SK-N-SH treated with all-trans-retinoic acid at 6 μM for 48 hours (cell line): Measurements from ENCODE around the gene BNC2.

Experiments
- ARNTL ChIP-seq: fragments of 450-650 bp; formaldehyde crosslinking; IDR thresholded peaks from 2 replicates; pipeline ENCODE4 v1.5.0; 2020; ENCODE audit warnings: low read depth, mild to moderate bottlenecking, moderate library complexity, borderline replicate concordance
- CREB5 ChIP-seq: fragments of 250-450 bp; sonication (Bioruptor Pico); IDR thresholded peaks from 2 replicates; pipeline ENCODE4 v1.5.1; 2020; ENCODE audit warnings: low read depth, mild to moderate bottlenecking, moderate library complexity
- CSRNP3 ChIP-seq: fragments of 250-450 bp; sonication (Bioruptor Pico); IDR thresholded peaks from 2 replicates; pipeline ENCODE4 v1.5.1; 2021; ENCODE audit warnings: mild to moderate bottlenecking, moderate library complexity
- ESRRG ChIP-seq: fragments of 250-450 bp; sonication (Bioruptor Pico); IDR thresholded peaks from 2 replicates; pipeline ENCODE4 v1.6.1; 2021; ENCODE audit warnings: mild to moderate bottlenecking
- OSR1 ChIP-seq: fragments of 250-450 bp; sonication (Bioruptor Pico); IDR thresholded peaks from 2 replicates; pipeline ENCODE4 v1.8.0; 2022; ENCODE audit warnings: moderate library complexity, mild to moderate bottlenecking, inconsistent platforms
- PATZ1 ChIP-seq: fragments of 250-450 bp; sonication (Bioruptor Pico); IDR thresholded peaks from 2 replicates; pipeline ENCODE4 v1.8.0; 2020; ENCODE audit warnings: mild to moderate bottlenecking, moderate library complexity, borderline replicate concordance
- TCF4 ChIP-seq: fragments of 250-450 bp; sonication (Bioruptor Pico); IDR thresholded peaks from 2 replicates; pipeline ENCODE4 v1.8.0; 2021; ENCODE audit warnings: mild to moderate bottlenecking, moderate library complexity, borderline replicate concordance
- TOX ChIP-seq: fragments of 250-450 bp; sonication (Bioruptor Pico); IDR thresholded peaks from 2 replicates; pipeline ENCODE4 v1.8.0; 2021; ENCODE audit warnings: mild to moderate bottlenecking, moderate library complexity, borderline replicate concordance
- ZFP3 ChIP-seq: fragments of 250-450 bp; sonication (Bioruptor Pico); IDR thresholded peaks from 2 replicates; pipeline ENCODE4 v1.5.0; 2020; ENCODE audit warnings: mild to moderate bottlenecking, moderate library complexity
- ZNF565 ChIP-seq: fragments of 450-650 bp; formaldehyde crosslinking; conservative IDR thresholded peaks from 2 replicates; pipeline ENCODE4 v1.5.0; 2020; ENCODE audit warnings: low read depth, mild to moderate bottlenecking, moderate library complexity

DNA sequence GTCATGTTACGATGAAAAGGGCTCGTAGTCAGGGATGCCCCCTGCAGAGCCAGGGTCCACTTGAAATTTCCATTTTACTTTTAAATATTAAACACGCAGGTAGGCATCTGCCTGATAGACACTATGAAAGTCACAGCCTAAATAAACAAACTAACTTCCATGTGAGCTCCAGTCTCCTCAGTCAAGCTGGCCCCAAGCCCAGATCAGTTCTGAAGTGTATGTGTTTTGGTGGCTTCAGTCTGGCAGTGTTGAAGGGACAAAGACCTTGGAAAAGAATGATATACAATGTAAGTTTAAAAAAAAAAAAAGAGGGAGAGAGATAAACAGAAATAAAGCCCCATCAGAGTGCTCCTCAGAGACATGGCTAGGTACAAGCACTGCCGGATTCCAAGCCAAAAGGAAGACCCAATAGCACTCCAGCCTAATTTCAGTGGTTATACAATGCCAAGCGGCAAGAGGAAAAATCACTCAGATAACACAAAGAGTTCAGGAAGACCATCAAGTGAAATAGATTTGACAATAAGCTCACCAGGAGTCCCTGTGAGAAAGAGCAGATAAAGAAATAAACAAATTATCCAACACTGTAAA, 181.0 kb downstream of the BNC2 start:
- TF ChIP-seq OSR1 (CRISPR knock-in tag) (no peak), CSRNP3 (no peak), ZFP3 (CRISPR knock-in tag) (no peak), ARNTL (no peak), TCF4 (no peak), CREB5 (CRISPR knock-in tag) (no peak), PATZ1 (CRISPR knock-in tag) (no peak), ZNF565 (CRISPR knock-in tag) (no peak), ESRRG (CRISPR knock-in tag) (no peak), TOX (CRISPR knock-in tag) (no peak)
